IMR-90 (cell line): Measurements from ENCODE around the gene NFATC1. TPM values are rescaled to one million over a fixed set of nuclear protein-coding genes. Genes with fewer than 3 reads are reported as not detected.

Source experiments
- CTCF ChIP-seq: conservative IDR thresholded peaks from 2 replicates; pipeline ENCODE4 v1.5.1; 2012; ENCODE audit warnings: mild to moderate bottlenecking, low read depth, low read length, improper control_type of control experiment
- SMC3 ChIP-seq: fragments of 150-350 bp; IDR thresholded peaks from 2 replicates; pipeline ENCODE4 v1.6.1; 2016; ENCODE audit warnings: low read depth, mild to moderate bottlenecking, antibody characterized with exemption, low read length, moderate library complexity
- polyA plus RNA-seq, 3 experiments: library from polyadenylated mRNA; depleted of rRNA; stranded (reverse); fragments of >200 nt; gene quantifications; 2 replicates each; pipeline ENCODE4 v1.2.3, GENCODE V29; 2012; ENCODE audit warnings: low replicate concordance in 1 of 3
- total RNA-seq: library from RNA; depleted of rRNA; stranded (reverse); fragments of >200 nt; gene quantifications from 2 replicates; pipeline ENCODE4 v1.2.3, GENCODE V29; 2012

The NFATC1 gene
- total and polyA plus RNA-seq, 2 of the 4 experiments (the other 2 are of a cell fraction): 0.36 to 1.8 TPM

GRCh38 chr18:79484661-79485621, 89.2 kb downstream of the NFATC1 start (continued):
- TF ChIP-seq CTCF (no peak), SMC3 (0 out of 2 replicates have a peak, but pooled peaks have one; percentile 5)
